Neutrophil (primary cell): Measurements from ENCODE around the gene PIGS.

Source experiments
- H3K27ac ChIP-seq: fragments of 200-600 bp; sonication (generic); 2 replicates; pipeline ENCODE4 v1.5.1; 2016; ENCODE audit warnings: mild to moderate bottlenecking, moderate library complexity
- H3K27me3 ChIP-seq: fragments of 200-600 bp; sonication (generic); 2 replicates; pipeline ENCODE4 v1.6.0; 2016; ENCODE audit warnings: mild to moderate bottlenecking
- H3K36me3 ChIP-seq: fragments of 200-600 bp; sonication (generic); 2 replicates; pipeline ENCODE4 v1.5.1; 2017
- H3K4me1 ChIP-seq, 2 experiments: fragments of 200-600 bp in 1 of 2; sonication (generic) in 1 of 2; 1 replicate in 1 of 2; 2 replicates in 1 of 2; pipeline versions ENCODE4 v1.5.1 to v1.6.1; 2013 to 2016; ENCODE audit warnings: low read depth in 1 of 2, low read length in 1 of 2, mild to moderate bottlenecking in 1 of 2, moderate library complexity in 1 of 2; ENCODE audit not compliant: control insufficient read depth in 1 of 2, insufficient read depth in 1 of 2
- H3K4me3 ChIP-seq, 2 experiments: fragments of 200-600 bp in 1 of 2; sonication (generic) in 1 of 2; 1 replicate in 1 of 2; 2 replicates in 1 of 2; pipeline ENCODE4 v1.5.1; 2013 to 2016; ENCODE audit warnings: low read depth in 1 of 2, low read length in 1 of 2, mild to moderate bottlenecking in 1 of 2, moderate library complexity in 1 of 2
- H3K9me3 ChIP-seq: fragments of 200-600 bp; sonication (generic); 2 replicates; pipeline ENCODE4 v1.5.1; 2016
- TF ChIP-seq, protein P1 (sequence below): fragments of 200-600 bp; sonication (generic); IDR thresholded peaks from 2 replicates; pipeline ENCODE4 v1.5.1; 2016; ENCODE audit warnings: antibody characterized with exemption

Gene PIGS

GRCh38 chr17:28527859-28528258 lies 43.5 kb downstream of the PIGS start:
- TF ChIP-seq, protein P1, sequence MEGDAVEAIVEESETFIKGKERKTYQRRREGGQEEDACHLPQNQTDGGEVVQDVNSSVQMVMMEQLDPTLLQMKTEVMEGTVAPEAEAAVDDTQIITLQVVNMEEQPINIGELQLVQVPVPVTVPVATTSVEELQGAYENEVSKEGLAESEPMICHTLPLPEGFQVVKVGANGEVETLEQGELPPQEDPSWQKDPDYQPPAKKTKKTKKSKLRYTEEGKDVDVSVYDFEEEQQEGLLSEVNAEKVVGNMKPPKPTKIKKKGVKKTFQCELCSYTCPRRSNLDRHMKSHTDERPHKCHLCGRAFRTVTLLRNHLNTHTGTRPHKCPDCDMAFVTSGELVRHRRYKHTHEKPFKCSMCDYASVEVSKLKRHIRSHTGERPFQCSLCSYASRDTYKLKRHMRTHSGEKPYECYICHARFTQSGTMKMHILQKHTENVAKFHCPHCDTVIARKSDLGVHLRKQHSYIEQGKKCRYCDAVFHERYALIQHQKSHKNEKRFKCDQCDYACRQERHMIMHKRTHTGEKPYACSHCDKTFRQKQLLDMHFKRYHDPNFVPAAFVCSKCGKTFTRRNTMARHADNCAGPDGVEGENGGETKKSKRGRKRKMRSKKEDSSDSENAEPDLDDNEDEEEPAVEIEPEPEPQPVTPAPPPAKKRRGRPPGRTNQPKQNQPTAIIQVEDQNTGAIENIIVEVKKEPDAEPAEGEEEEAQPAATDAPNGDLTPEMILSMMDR, result no peak
- Histone ChIP-seq H3K4me1 (no peaks in the 10 kb centered on the region), H3K4me3 (no peak overlapping the region)

DNA sequence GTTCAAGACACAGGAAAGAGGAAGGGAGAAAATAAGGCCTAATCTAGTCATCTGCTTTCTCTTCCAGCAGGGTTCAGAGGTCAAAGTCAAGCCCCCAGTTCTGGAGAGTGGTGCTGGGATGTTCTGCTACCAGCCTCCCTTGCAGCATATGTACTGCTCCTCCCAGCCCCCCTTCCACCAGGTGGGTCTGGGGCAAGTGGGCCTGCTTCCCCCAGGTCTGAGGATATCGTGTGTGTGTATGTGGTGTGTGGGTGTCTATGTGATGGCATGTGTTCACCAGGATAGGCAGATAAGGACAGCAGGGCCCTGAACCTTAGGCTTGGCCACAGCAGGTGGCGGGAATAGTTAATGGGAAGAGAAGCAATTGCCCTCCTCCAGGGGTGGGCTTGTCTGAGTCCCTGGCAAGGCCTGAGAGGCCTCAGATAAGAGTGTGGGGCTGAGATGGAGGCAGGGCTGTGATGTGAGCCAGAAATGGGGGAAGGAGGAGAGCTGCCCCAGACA lies 44.1 kb downstream of the PIGS start:
- TF ChIP-seq, protein P1, result no peak
- Histone ChIP-seq H3K9me3 (no peaks in the 10 kb centered on the region), H3K4me3 (no peak overlapping the region), H3K4me1 (no peaks in the 10 kb centered on the region), H3K27ac (no peak overlapping the region), H3K27me3 (no peaks in the 10 kb centered on the region), H3K36me3 (no peaks in the 10 kb centered on the region)

More at GRCh38 chr17:28527859-28528258, 43.5 kb downstream of the PIGS start:
- H3K27me3 ChIP-seq, result no peaks in the 10 kb centered on the region
- H3K36me3 ChIP-seq, result no peaks in the 10 kb centered on the region
- no peak overlapping the region for H3K27ac ChIP-seq
- no peaks in the 10 kb centered on the region for H3K9me3 ChIP-seq

GRCh38 chr17:28526381-28526780 lies 44.9 kb downstream of the PIGS start:
- Histone ChIP-seq H3K27ac (no peak overlapping the region), H3K9me3 (no peaks in the 10 kb centered on the region), H3K27me3 (no peaks in the 10 kb centered on the region), H3K4me1 (no peaks in the 10 kb centered on the region), H3K4me3 (no peak overlapping the region), H3K36me3 (no peaks in the 10 kb centered on the region)
- TF ChIP-seq, protein P1, result no peak

GRCh38 chr17:28524476-28525424 lies 46.6 kb downstream of the PIGS start:
- TF ChIP-seq, protein P1, result no peak
- Histone ChIP-seq H3K36me3 (no peaks in the 10 kb centered on the region), H3K27me3 (no peaks in the 10 kb centered on the region), H3K9me3 (no peaks in the 10 kb centered on the region), H3K4me3 (no peak overlapping the region), H3K27ac (no peak overlapping the region), H3K4me1 (no peaks in the 10 kb centered on the region)

- Histone ChIP-seq H3K9me3 (no peaks in the 10 kb centered on the region), H3K27me3 (peaks cover 2% of the 10 kb centered on the region), H3K27ac (no peak overlapping the region), H3K4me1 (no peaks in the 10 kb centered on the region), H3K4me3 (no peak overlapping the region), H3K36me3 (no peaks in the 10 kb centered on the region)
- TF ChIP-seq, protein P1, result no peak
Measured at GRCh38 chr17:28523876-28524275, 47.4 kb downstream of the PIGS start.
